ENCODE measurements around the gene SPATA2L.

DNA sequence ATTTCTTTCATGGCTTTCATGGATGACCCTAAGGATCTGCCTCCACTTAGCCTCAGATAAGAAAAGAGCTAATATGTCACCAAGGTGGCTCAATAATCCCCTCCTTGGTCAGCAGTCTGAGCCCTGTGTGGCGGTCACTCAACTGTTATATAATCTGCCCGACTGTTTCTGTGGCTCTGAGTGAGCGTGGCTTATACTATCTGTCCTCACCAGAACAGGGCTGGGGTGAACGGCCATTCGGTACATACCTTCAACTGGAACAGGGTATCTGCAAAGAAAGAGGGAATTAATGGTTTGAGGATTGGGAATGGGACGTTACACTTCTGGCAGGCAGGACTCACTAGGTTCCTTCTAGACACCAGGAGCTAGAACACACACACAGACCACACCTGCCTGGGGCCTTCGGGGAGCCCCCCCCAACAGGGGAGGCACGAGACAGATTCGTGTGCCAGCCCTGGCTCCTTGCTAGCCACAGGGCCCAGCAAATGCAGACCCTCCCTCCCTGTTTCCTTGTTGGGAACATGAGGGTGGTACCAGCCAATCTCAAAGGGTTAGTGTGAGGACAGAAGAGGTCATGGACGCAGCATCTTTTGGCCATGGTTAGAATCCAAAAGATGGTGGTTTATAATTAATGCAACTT lies 47.7 kb downstream of the SPATA2L start:
- TF ChIP-seq EZH2 (IDR thresholded peaks at IDR 0.05; ENCODE audit: borderline replicate concordance, low read length) = no peak
- TF ChIP-seq, protein P1, sequence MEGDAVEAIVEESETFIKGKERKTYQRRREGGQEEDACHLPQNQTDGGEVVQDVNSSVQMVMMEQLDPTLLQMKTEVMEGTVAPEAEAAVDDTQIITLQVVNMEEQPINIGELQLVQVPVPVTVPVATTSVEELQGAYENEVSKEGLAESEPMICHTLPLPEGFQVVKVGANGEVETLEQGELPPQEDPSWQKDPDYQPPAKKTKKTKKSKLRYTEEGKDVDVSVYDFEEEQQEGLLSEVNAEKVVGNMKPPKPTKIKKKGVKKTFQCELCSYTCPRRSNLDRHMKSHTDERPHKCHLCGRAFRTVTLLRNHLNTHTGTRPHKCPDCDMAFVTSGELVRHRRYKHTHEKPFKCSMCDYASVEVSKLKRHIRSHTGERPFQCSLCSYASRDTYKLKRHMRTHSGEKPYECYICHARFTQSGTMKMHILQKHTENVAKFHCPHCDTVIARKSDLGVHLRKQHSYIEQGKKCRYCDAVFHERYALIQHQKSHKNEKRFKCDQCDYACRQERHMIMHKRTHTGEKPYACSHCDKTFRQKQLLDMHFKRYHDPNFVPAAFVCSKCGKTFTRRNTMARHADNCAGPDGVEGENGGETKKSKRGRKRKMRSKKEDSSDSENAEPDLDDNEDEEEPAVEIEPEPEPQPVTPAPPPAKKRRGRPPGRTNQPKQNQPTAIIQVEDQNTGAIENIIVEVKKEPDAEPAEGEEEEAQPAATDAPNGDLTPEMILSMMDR (conservative IDR thresholded peaks at IDR 0.05 in 1 of 2, IDR thresholded peaks at IDR 0.05 in 1 of 2; ENCODE audit: extremely low read depth in 1 of 2, insufficient read depth in 1 of 2, low read depth in 1 of 2, low read length in 2 of 2) = no peak
